Progenitor cell of endocrine pancreas (in vitro differentiated cells): ENCODE results near the gene TRABD2B. TPM values are rescaled to one million over a fixed set of nuclear protein-coding genes. Genes with fewer than 3 reads are reported as not detected.

Experiments
- DNase-seq: peaks from one replicate; pipeline ENCODE4 v3.0.0; 2021; ENCODE audit warnings: low spot score; ENCODE audit not compliant: unreplicated experiment
- H3K27ac Mint-ChIP-seq: 2 replicates; pipeline ENCODE4 v1.8.0; 2021; ENCODE audit warnings: mild to moderate bottlenecking, moderate library complexity, mixed read lengths
- H3K27me3 Mint-ChIP-seq: 2 replicates; pipeline ENCODE4 v1.8.0; 2021; ENCODE audit warnings: mixed read lengths
- H3K36me3 Mint-ChIP-seq: 2 replicates; pipeline ENCODE4 v1.8.0; 2022; ENCODE audit warnings: mixed read lengths; ENCODE audit not compliant: insufficient read depth
- H3K4me1 Mint-ChIP-seq: 2 replicates; pipeline ENCODE4 v1.8.0; 2021; ENCODE audit warnings: low read depth, mixed read lengths
- H3K4me3 Mint-ChIP-seq: 2 replicates; pipeline ENCODE4 v1.8.0; 2021; ENCODE audit warnings: low read depth, mild to moderate bottlenecking, moderate library complexity, mixed read lengths
- H3K9me3 Mint-ChIP-seq: 2 replicates; pipeline ENCODE4 v1.8.0; 2021; ENCODE audit warnings: low read depth, mixed read lengths
- total RNA-seq: library from RNA; stranded (reverse); gene quantifications from 2 replicates; pipeline ENCODE4 v1.2.1, GENCODE V29; 2021
- TF ChIP-seq, protein P1 (sequence below): fragments of 200-600 bp; sonication (generic); IDR thresholded peaks from one replicate; pipeline ENCODE4 v1.5.0; 2021; ENCODE audit warnings: antibody characterized with exemption, mild to moderate bottlenecking; ENCODE audit not compliant: unreplicated experiment

TRABD2B gene
- total RNA-seq, 1 donor from 2014 or later, result 14.5 TPM

DNA sequence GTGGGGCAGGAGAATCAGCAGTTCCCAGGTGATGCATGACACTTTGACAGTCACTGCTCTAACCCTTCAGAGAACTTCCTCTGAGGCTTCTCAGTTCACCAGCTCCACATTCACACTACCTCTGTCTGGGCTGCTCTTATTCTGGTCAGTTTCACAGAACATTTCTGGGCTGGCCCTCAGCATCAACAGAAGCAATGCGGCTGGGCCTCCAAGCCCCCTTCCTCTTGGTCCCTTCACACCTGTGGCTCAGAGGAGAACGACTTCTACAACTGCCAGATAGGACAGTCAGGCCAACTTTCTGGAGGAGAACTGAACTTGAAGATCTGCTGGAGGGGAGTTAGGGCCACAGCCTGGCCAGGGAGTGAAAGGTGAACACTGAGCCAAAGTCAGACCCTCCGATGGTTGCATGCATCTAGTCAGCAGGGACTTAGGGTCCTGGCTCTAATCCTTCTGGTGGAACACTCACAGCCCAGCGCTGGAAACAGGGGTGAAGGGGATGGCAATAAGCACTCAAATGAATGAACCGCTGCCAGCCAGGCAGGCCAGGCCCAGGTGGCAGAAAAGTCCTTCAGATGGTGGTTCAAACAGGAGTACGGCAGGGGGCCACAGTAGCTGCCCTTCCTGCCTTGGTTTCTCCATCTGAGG, 285.2 kb downstream of the TRABD2B start:
- no peaks in the 10 kb centered on the region for H3K9me3 Mint-ChIP-seq
- no peaks in the 10 kb centered on the region for H3K36me3 Mint-ChIP-seq
- H3K27me3 Mint-ChIP-seq, result peaks cover 89% of the 10 kb centered on the region
- TF ChIP-seq, protein P1, sequence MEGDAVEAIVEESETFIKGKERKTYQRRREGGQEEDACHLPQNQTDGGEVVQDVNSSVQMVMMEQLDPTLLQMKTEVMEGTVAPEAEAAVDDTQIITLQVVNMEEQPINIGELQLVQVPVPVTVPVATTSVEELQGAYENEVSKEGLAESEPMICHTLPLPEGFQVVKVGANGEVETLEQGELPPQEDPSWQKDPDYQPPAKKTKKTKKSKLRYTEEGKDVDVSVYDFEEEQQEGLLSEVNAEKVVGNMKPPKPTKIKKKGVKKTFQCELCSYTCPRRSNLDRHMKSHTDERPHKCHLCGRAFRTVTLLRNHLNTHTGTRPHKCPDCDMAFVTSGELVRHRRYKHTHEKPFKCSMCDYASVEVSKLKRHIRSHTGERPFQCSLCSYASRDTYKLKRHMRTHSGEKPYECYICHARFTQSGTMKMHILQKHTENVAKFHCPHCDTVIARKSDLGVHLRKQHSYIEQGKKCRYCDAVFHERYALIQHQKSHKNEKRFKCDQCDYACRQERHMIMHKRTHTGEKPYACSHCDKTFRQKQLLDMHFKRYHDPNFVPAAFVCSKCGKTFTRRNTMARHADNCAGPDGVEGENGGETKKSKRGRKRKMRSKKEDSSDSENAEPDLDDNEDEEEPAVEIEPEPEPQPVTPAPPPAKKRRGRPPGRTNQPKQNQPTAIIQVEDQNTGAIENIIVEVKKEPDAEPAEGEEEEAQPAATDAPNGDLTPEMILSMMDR, result no peak
- peaks cover 6% of the 10 kb centered on the region for H3K4me1 Mint-ChIP-seq
- no peak for DNase-seq
- no peak overlapping the region for H3K27ac Mint-ChIP-seq
- H3K4me3 Mint-ChIP-seq, result no peak overlapping the region

DNA sequence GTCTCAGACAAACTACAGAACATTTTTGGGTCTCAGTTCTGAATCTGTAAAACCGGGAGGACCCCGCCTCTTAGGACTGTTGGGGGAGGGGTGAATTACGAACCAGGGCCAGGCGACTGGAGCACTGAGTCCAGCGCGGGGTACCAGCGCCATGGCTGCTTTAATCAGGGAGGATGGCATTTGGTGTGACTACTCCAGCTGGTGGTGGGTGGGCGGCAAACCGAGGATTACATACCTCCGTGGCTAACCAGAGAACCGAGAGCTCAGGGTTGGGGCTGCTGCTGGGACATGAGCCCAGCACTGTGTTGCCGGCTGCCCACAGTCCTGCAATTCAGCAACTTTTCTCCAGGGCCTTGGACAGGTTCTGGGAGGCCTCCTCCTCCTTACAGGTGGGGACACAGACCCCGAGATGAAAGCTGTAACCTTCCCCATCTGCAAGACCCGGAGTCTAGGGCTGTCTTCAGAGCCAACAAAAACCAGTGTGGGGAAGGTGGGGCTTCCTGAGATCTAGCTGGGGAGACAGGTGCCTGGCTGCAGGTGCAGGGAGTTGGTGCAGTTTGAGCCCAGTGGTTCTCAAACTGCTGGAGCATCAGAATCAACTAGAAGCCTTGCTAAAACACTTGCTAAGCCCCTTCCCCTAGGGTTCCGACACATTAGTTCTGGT, 285.9 kb downstream of the TRABD2B start:
- Mint-ChIP-seq H3K27me3 (peaks cover 87% of the 10 kb centered on the region), H3K27ac (no peak overlapping the region), H3K4me1 (peaks cover 6% of the 10 kb centered on the region), H3K4me3 (no peak overlapping the region), H3K9me3 (no peaks in the 10 kb centered on the region), H3K36me3 (no peaks in the 10 kb centered on the region)
- no peak for DNase-seq
- TF ChIP-seq, protein P1, result no peak

Other genes with a start within 250 kb of the TRABD2B start
- gene SLC5A9, start 225.3 kb upstream of the TRABD2B start, total RNA-seq, result 7.2 and 8.8 TPM in 2 replicates